MM.1S (cell line): ENCODE data around the gene P2RY4.

Experiments
- DNase-seq: peaks from one replicate; pipeline ENCODE4 v3.0.0-alpha.2; 2015
- H2AFZ ChIP-seq: fragments of 300-600 bp; sonication (generic); 2 replicates; pipeline ENCODE4 v1.6.0; 2016; ENCODE audit warnings: antibody characterized with exemption, low read length
- H3F3A ChIP-seq: fragments of 300-600 bp; sonication (generic); 2 replicates; pipeline ENCODE4 v1.6.1; 2016; ENCODE audit warnings: mild to moderate bottlenecking, antibody characterized with exemption, low read length, moderate library complexity, mixed read lengths; ENCODE audit not compliant: insufficient read depth
- H3K27ac ChIP-seq: fragments of 300-600 bp; sonication (generic); 2 replicates; pipeline ENCODE4 v1.5.1; 2016; ENCODE audit warnings: mild to moderate bottlenecking, low read length
- H3K27me3 ChIP-seq: fragments of 300-600 bp; sonication (generic); replicated peaks from 2 replicates; pipeline ENCODE4 v1.6.0; 2016; ENCODE audit warnings: low read length; ENCODE audit not compliant: insufficient read depth
- H3K36me3 ChIP-seq: fragments of 300-600 bp; sonication (generic); replicated peaks from 2 replicates; pipeline ENCODE4 v1.6.1; 2016; ENCODE audit warnings: mild to moderate bottlenecking, low read length, mixed read lengths; ENCODE audit not compliant: insufficient read depth
- H3K4me1 ChIP-seq: fragments of 300-600 bp; sonication (generic); 2 replicates; pipeline ENCODE4 v1.6.1; 2016; ENCODE audit warnings: low read length, mixed read lengths
- H3K4me2 ChIP-seq: fragments of 300-600 bp; sonication (generic); 2 replicates; pipeline ENCODE4 v1.6.0; 2016; ENCODE audit warnings: low read depth, low read length
- H3K4me3 ChIP-seq: fragments of 300-600 bp; sonication (generic); 2 replicates; pipeline ENCODE4 v1.5.1; 2016; ENCODE audit warnings: low read length, mixed read lengths
- H3K79me2 ChIP-seq: fragments of 300-600 bp; sonication (generic); 2 replicates; pipeline ENCODE4 v1.6.1; 2016; ENCODE audit warnings: mixed run types, low read length, mixed read lengths
- H3K9ac ChIP-seq: fragments of 300-600 bp; sonication (generic); 2 replicates; pipeline ENCODE4 v1.6.1; 2016; ENCODE audit warnings: low read length, mixed read lengths
- H3K9me2 ChIP-seq: fragments of 300-600 bp; sonication (generic); replicated peaks from 2 replicates; pipeline ENCODE4 v1.6.1; 2016; ENCODE audit warnings: mild to moderate bottlenecking, low read length, mixed read lengths; ENCODE audit not compliant: insufficient read depth
- H3K9me3 ChIP-seq: fragments of 300-600 bp; sonication (generic); replicated peaks from 2 replicates; pipeline ENCODE4 v1.6.1; 2016; ENCODE audit warnings: mild to moderate bottlenecking, low read length, mixed read lengths; ENCODE audit not compliant: insufficient read depth
- H4K20me1 ChIP-seq: fragments of 300-600 bp; sonication (generic); 2 replicates; pipeline ENCODE4 v1.6.1; 2016; ENCODE audit warnings: mild to moderate bottlenecking, low read length, moderate library complexity, mixed read lengths; ENCODE audit not compliant: insufficient read depth
- EZH2 ChIP-seq: fragments of 300-600 bp; sonication (generic); optimal IDR thresholded peaks from 2 replicates; pipeline ENCODE3; 2017; ENCODE audit warnings: low read depth, mild to moderate bottlenecking, antibody characterized with exemption, low read length, mixed read lengths
- EZH2phosphoT487 ChIP-seq: fragments of 300-600 bp; sonication (generic); IDR thresholded peaks from 2 replicates; pipeline ENCODE4 v1.6.1; 2018; ENCODE audit warnings: antibody characterized with exemption, low read length
- TF ChIP-seq, protein P1 (sequence below): fragments of 300-600 bp; sonication (generic); IDR thresholded peaks from 2 replicates; pipeline ENCODE4 v1.5.1; 2016; ENCODE audit warnings: antibody characterized with exemption, low read length, mixed read lengths

The P2RY4 gene

GRCh38 chrX:70253377-70254062, 6.5 kb downstream of the P2RY4 start:
- no peaks in the 10 kb centered on the region for H4K20me1 ChIP-seq
- no peaks in the 10 kb centered on the region for H3K9me3 ChIP-seq
- no peaks in the 10 kb centered on the region for H3K27me3 ChIP-seq
- TF ChIP-seq, protein P1, sequence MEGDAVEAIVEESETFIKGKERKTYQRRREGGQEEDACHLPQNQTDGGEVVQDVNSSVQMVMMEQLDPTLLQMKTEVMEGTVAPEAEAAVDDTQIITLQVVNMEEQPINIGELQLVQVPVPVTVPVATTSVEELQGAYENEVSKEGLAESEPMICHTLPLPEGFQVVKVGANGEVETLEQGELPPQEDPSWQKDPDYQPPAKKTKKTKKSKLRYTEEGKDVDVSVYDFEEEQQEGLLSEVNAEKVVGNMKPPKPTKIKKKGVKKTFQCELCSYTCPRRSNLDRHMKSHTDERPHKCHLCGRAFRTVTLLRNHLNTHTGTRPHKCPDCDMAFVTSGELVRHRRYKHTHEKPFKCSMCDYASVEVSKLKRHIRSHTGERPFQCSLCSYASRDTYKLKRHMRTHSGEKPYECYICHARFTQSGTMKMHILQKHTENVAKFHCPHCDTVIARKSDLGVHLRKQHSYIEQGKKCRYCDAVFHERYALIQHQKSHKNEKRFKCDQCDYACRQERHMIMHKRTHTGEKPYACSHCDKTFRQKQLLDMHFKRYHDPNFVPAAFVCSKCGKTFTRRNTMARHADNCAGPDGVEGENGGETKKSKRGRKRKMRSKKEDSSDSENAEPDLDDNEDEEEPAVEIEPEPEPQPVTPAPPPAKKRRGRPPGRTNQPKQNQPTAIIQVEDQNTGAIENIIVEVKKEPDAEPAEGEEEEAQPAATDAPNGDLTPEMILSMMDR, result no peak
- TF ChIP-seq EZH2phosphoT487, result no peak
- TF ChIP-seq EZH2, result no peak
- no peak for DNase-seq
- H3K27ac ChIP-seq, result no peak overlapping the region
- H3K36me3 ChIP-seq, result no peaks in the 10 kb centered on the region
- H3F3A ChIP-seq, result no peaks in the 10 kb centered on the region
- H2AFZ ChIP-seq, result no peak overlapping the region
- H3K4me3 ChIP-seq, result no peak overlapping the region
- H3K9me2 ChIP-seq, result no peaks in the 10 kb centered on the region
- H3K4me1 ChIP-seq, result no peaks in the 10 kb centered on the region
- H3K79me2 ChIP-seq, result no peaks in the 10 kb centered on the region
- H3K9ac ChIP-seq, result no peak overlapping the region
- no peak overlapping the region for H3K4me2 ChIP-seq

DNA sequence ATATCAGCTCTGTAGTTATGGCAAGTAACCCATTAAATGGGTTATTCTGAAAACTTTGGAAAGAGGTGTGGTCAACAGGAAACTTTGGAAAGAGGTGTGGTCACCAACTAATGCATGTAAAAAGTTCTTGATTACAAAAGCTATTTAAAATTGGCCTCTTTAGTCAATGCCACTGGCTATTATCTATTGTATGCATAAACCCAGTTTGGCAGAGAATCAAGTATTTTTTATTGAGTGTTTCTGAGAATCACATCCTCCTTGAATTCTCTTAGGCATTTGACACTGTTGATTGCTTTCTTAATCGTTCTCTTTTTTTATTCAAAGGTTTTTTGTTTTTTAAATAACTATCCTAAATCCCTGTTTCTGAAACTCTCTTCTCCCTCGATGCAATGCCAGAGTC, 7.5 kb downstream of the P2RY4 start:
- no peaks in the 10 kb centered on the region for H4K20me1 ChIP-seq
- no peak overlapping the region for H3K4me3 ChIP-seq
- H3K4me1 ChIP-seq, result no peaks in the 10 kb centered on the region
- no peaks in the 10 kb centered on the region for H3F3A ChIP-seq
- H3K9ac ChIP-seq, result no peak overlapping the region
- no peaks in the 10 kb centered on the region for H3K79me2 ChIP-seq
- no peaks in the 10 kb centered on the region for H3K9me2 ChIP-seq
- H3K27me3 ChIP-seq, result no peaks in the 10 kb centered on the region
- H3K4me2 ChIP-seq, result no peak overlapping the region
- H2AFZ ChIP-seq, result no peak overlapping the region
- TF ChIP-seq EZH2phosphoT487 (no peak), EZH2 (no peak)
- TF ChIP-seq, protein P1, result no peak
- no peaks in the 10 kb centered on the region for H3K36me3 ChIP-seq
- no peak overlapping the region for H3K27ac ChIP-seq
- no peak for DNase-seq
- H3K9me3 ChIP-seq, result no peaks in the 10 kb centered on the region

GRCh38 chrX:70247252-70247651, 12.8 kb downstream of the P2RY4 start:
- Histone ChIP-seq H4K20me1 (no peaks in the 10 kb centered on the region), H3K27ac (no peak overlapping the region), H3K36me3 (no peaks in the 10 kb centered on the region), H3K4me1 (no peaks in the 10 kb centered on the region), H3K27me3 (no peaks in the 10 kb centered on the region), H3K4me2 (no peak overlapping the region), H2AFZ (no peak overlapping the region), H3K9me2 (no peaks in the 10 kb centered on the region), H3K9me3 (no peaks in the 10 kb centered on the region), H3F3A (no peaks in the 10 kb centered on the region), H3K9ac (no peak overlapping the region), H3K79me2 (no peaks in the 10 kb centered on the region), H3K4me3 (no peak overlapping the region)
- DNase-seq, result no peak
- TF ChIP-seq, protein P1, result no peak
- TF ChIP-seq EZH2, result no peak
- no peak for TF ChIP-seq EZH2phosphoT487
